HG02571 (cell line): ENCODE measurements around the gene ATCAY.
"Not testable (repeated sequence)": the region's sequence is repeated elsewhere in the genome, so short reads cannot be mapped to it uniquely, and the experiment has no call there.

Experiments used
- ATAC-seq: cut with Tn5 transposase; IDR thresholded peaks from one replicate; pipeline ENCODE4 v1.9.1; 2021; ENCODE audit warnings: mild to moderate bottlenecking, moderate library complexity; ENCODE audit not compliant: unreplicated experiment

Gene ATCAY

DNA sequence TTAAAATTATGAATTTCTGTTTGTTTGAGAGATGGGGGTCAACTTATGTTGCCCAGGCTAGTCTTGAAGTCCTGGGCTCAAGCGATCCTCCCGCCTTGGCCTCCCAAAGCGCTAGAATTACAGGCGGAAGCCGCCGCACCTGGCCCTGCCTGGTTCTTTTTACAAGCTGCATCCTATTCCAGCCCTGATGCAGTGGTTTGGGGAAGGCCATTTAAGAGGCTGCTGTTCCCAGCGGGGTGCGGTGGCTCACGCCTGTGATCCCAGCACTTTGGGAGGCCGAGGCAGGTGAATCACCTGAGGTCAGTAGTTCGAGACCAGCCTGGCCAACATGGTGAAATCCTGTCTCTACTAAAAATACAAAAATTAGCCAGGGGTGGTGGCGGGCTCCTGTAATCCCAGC, 87.5 kb downstream of the ATCAY start:
- not testable (repeated sequence) for ATAC-seq

DNA sequence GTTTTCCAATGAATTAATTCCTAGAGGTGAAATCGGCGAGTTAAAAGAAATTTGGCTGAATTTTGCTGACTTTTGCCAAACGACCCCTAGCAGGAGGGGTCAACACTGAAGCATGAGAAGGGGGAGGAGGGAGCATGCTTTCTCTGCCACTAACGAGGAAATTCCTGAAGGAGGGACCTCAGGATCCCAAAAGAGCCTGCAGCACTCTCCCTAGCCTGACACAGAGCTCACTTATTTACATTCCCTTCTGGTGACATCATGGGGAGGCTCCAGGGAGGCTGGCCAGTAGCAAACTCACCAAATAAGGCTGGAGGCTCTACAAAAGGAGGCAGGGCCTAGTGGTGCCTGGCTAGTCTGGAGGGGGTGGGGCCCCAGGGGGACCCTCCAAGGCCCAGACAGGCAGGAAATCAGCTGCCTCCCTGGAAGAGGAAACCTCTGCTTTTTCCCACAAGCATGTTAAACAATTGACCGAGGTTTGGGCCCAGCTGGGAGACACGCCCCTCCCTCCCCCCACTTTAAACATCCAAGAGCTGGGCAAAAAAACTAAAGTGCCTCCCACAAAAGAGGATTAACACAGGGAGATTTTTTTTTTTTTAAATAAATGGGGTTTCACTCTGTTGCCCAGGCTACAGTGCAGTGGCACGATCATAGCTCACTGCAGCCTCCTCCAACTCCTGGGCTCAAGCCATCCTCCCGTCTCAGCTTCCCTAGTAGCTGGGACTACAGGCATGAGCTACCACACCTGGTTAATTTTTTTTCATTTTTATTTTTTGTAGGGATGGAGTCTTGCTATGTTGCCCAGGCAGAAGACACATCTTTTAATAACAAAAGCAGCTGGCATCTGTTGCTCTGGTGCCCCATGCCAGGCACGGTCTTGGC, 88.3 kb downstream of the ATCAY start:
- ATAC-seq: no peak

DNA sequence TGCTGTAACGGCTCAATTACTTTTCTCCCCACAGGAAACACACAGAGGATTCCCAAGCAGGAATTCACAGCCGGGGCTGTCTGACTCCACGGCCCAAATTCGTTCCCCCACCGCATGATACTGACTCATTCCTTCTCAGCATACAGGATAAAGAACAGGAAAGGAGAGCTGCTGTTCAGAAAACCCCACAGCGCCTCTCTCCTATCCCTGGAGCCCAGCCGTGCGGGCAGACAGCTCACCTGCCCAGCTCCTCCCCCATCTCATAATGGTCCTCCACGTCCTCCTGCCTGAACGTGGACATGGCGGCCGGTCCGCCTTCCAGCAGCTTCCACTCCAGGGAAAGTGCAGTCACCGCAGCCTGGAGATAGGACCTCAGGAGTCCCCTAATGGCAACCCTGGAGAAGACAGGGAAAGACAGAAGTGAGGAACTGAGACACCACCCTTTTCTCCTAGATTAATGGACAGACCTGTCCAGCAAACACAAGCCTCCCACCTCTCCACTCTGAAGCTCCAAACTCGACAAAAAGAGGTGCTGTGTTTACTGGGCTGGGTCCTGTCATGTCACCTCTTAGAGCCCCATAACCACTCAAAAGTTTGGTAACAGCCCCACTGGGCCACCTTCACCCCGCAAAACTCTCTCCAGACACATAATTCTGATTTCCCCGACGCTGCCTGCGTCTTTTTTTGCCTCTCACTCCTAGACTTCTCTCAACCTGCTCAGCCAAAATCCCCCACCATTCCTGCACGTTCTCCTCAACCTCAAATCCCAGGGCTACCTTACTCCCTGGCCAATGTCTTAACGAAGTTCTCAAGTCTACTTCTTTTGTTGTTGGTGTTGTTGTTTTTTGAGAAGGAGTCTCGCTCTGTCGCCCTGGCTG, 89.2 kb downstream of the ATCAY start:
- no peak for ATAC-seq

DNA sequence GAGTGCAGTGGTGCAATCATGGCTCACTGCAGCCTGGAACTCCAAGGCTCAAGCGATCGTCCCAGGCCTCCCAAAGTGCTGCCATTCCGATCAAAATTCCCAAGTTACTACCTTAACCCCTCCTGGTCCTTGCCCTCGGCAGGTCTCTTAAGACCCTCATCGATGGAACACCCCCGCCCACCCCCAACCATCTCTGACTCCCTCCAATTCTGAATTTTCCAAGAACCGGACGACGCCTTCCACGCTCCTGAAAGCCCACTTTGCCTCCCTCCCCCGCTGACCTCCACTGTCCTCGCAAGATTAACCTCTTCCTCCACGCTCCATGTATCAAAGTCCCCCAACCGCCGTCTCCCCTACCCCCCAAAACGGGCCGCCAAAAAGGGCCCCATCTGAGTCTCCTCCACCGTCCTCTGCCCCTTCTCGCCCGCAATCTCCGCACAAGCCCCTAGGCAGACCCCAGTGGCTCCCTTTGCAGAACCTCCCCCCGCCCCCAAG, 89.9 kb downstream of the ATCAY start:
- no peak for ATAC-seq

DNA sequence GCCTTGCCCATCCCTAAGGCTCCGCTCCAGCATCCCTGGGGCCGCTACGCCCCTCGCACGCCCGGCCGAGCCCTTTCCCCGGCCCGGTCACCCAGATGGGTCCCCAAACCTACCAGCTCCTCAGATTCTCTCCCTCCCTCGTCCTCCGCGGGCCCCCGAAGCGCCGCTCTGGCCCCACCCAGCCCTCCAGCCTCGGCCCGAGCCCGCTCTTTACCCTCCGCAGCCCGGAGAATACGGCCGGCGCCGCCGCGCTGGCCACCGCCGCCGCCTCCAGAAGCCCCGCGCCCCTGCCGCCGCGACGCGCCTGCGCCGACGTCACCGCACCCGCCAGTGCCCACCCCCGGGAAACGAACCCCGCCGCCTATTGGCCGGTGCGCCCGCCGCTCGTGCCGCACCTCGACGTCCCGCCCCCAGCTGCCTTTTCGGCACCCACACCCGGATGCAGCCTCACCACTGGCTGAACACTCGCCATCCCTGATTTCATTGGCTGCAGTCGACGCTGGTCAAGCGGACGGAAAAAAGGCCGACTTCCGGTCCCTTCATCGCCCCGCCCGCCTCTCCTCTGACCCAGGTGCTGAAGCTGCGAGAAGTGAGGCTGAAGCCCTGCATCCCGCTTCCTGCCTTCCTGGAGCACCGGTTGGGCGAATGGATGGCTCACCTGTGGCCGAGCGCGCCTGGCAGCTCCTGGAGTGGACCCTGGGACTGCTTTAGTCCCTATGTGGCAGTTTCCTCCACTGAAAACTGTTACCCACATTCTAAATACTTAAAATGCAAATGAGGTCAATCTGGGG, 90.5 kb downstream of the ATCAY start, which contains the start of gene DAPK3:
Gene DAPK3 (minus strand): TSS at position 292 of the 791 bp plus-strand sequence. CDS start 1,364 bp downstream, outside the sequence.
- ATAC-seq: peak; percentile 85

DNA sequence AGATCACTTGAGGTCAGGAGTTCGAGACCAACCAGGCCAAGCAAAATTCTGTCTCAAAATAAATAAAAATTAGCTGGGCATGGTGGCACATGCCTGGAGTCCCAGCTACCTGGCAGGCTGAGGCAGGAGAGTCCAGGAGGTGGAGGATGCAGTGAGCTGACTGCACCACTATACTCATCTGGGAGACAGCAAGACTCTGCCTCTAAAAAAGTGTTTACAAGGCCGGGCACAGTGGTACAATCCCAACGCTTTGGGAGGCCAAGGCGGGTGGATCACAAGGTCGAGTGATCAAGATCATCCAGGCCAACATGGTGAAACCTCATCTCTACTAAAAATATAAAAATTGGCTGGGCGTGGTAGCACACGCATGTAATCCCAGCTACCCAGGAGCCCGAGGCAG, 94.7 kb downstream of the ATCAY start:
- ATAC-seq: no peak

DNA sequence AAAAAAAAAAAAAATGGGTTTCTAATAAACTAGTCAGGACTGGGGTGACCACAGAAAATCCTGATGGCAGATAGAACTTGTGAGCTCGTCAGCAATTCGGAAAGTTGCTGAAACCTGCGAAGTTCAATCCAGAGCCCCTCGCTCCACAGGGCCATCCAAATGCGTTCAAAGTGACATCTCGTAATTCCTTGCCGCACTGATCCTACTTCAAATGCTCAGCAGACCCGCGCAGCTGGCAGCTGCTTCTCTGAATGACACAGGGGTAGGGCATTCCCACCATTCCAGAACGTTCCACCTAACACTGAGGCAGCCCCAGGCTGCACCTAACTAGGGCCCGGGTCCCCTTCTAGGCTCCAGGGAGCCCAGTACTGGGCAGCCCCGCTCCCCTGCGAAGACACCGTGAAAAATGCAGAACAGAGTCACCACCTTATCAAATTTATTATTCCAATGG, 95.2 kb downstream of the ATCAY start:
- no peak for ATAC-seq

DNA sequence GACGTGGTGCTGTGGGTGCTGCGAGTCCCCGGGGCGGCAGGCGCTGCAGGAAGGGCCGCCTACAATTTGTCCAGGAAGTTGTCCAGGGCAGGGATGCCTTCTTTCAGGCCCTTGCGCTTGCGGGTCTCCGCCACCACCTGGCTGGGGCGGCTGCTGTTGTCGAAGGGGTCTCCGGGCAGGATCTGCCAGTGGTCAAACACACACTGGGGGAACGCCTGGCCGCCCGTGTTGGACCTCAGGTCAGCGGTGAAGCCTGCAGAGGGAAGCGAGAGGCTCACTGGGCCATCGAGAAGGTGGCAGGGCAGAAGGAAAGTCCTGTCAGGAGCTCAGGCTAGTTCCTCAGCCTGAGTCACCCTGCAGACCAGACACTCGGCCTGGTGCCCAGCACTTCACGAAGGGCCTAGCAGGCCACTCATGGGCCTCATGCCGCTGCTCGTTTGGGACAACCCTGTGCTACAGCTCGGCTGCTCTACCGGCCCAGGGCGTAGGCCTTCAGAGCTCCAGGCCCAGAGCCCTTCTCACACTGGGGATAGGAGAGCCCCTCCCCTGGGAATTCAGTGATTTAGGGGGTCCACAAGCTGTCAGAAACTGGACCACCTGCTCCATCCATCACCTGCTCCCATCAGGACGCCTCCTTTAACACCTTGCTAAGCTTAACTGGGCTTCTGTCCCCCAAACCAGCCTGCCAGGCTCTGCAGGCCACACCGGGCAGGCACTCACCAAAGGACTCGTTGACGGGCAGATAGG, 96.2 kb downstream of the ATCAY start:
- ATAC-seq: no peak
